SK-N-SH (cell line): Measurements from ENCODE around the gene SNED1. TPM values are rescaled to one million over a fixed set of nuclear protein-coding genes. Genes with fewer than 3 reads are reported as not detected.

Experiments used
- CTCF ChIA-PET: fragments of 300-600, 350-600 bp; formaldehyde crosslinking; extraction: SDS; loops from one replicate; lab custom pipeline; 2021; lab: Yijun Ruan, JAX
- POLR2A ChIA-PET: fragments of 350-600 bp; sonication (Branson Sonifier 250); formaldehyde crosslinking; extraction: SDS; loops from one replicate; lab custom pipeline; 2020; ENCODE audit warnings: antibody characterized with exemption, inconsistent platforms; lab: Yijun Ruan, JAX
- DNase-seq: peaks from one replicate; pipeline ENCODE4 v3.0.0; 2012
- H2AFZ ChIP-seq: fragments of 200-600 bp; sonication (generic); 2 replicates; pipeline ENCODE4 v1.8.1; 2016; ENCODE audit warnings: antibody characterized with exemption, mild to moderate bottlenecking, low read depth
- H3F3A ChIP-seq: fragments of 200-600 bp; sonication (generic); replicated peaks from 2 replicates; pipeline ENCODE3; 2016; ENCODE audit warnings: antibody characterized with exemption, mild to moderate bottlenecking; ENCODE audit not compliant: insufficient read depth
- H3K27ac ChIP-seq, 2 experiments: fragments of 200-500 bp in 1 of 2; fragments of 200-600 bp in 1 of 2; sonication (Bioruptor generic) in 1 of 2; sonication (generic), shearing (Covaris generic) in 1 of 2; 2 replicates each; pipeline versions ENCODE4 v1.5.1 to v1.6.1; 2014 to 2016; ENCODE audit warnings: low read depth in 2 of 2, inconsistent platforms in 1 of 2, low read length in 1 of 2, mild to moderate bottlenecking in 1 of 2, mixed read lengths in 1 of 2
- H3K27me3 ChIP-seq: fragments of 200-600 bp; sonication (generic), shearing (Covaris generic); 2 replicates; pipeline ENCODE4 v1.6.1; 2016; ENCODE audit warnings: mixed run types; ENCODE audit not compliant: insufficient read depth
- H3K36me3 ChIP-seq, 2 experiments: fragments of 200-500 bp in 1 of 2; fragments of 200-600 bp in 1 of 2; sonication (Bioruptor generic) in 1 of 2; sonication (generic) in 1 of 2; replicated peaks in 1 of 2; 2 replicates each; pipeline versions ENCODE3 to v1.5.1; 2014 to 2016; ENCODE audit warnings: low read length in 1 of 2, mild to moderate bottlenecking in 1 of 2; ENCODE audit not compliant: insufficient read depth in 2 of 2, control insufficient read depth in 1 of 2
- H3K4me1 ChIP-seq, 2 experiments: fragments of 200-500 bp in 1 of 2; fragments of 200-600 bp in 1 of 2; sonication (Bioruptor generic) in 1 of 2; sonication (generic), shearing (Covaris generic) in 1 of 2; 2 replicates each; pipeline versions ENCODE4 v1.5.1 to v1.6.1; 2014 to 2016; ENCODE audit warnings: low read depth in 1 of 2, low read length in 1 of 2, mixed run types in 1 of 2; ENCODE audit not compliant: insufficient read depth in 2 of 2, control insufficient read depth in 1 of 2
- H3K4me2 ChIP-seq: fragments of 200-600 bp; sonication (generic), shearing (Covaris generic); 2 replicates; pipeline ENCODE4 v1.6.1; 2017; ENCODE audit warnings: mixed run types
- H3K4me3 ChIP-seq, 2 experiments: fragments of 200-500 bp in 1 of 2; fragments of 200-600 bp in 1 of 2; sonication (Bioruptor generic) in 1 of 2; sonication (generic), shearing (Covaris generic) in 1 of 2; 2 replicates each; pipeline versions ENCODE4 v1.5.1 to v1.8.1; 2014 to 2016; ENCODE audit warnings: low read depth in 2 of 2, inconsistent platforms in 1 of 2, low read length in 1 of 2, mild to moderate bottlenecking in 1 of 2, mixed read lengths in 1 of 2, moderate library complexity in 1 of 2
- H3K79me2 ChIP-seq: fragments of 200-600 bp; sonication (generic); 2 replicates; pipeline ENCODE4 v1.8.1; 2017; ENCODE audit warnings: mild to moderate bottlenecking; ENCODE audit not compliant: insufficient read depth
- H3K9ac ChIP-seq: fragments of 200-600 bp; sonication (generic); 2 replicates; pipeline ENCODE4 v1.6.1; 2017; ENCODE audit warnings: mixed run types
- H3K9me2 ChIP-seq: fragments of 200-600 bp; sonication (generic); 2 replicates; pipeline ENCODE4 v1.6.1; 2017; ENCODE audit warnings: mixed run types
- H3K9me3 ChIP-seq: fragments of 200-600 bp; sonication (generic); 2 replicates; pipeline ENCODE4 v1.6.1; 2017; ENCODE audit warnings: mixed run types, mild to moderate bottlenecking, moderate library complexity
- H4K20me1 ChIP-seq: fragments of 200-600 bp; sonication (generic); 2 replicates; pipeline ENCODE4 v1.6.1; 2017; ENCODE audit warnings: mild to moderate bottlenecking, mixed run types; ENCODE audit not compliant: insufficient read depth
- CHD2 ChIP-seq: fragments of 150-350 bp; IDR thresholded peaks from 2 replicates; pipeline ENCODE4 v1.6.1; 2018; ENCODE audit warnings: low read length; ENCODE audit not compliant: partially characterized antibody
- FOXM1 ChIP-seq: IDR thresholded peaks from 2 replicates; pipeline ENCODE4 v1.4.0; 2012; ENCODE audit warnings: low read depth, mild to moderate bottlenecking
- GABPA ChIP-seq: IDR thresholded peaks from 2 replicates; pipeline ENCODE4 v1.4.0; 2012; ENCODE audit warnings: low read depth, mild to moderate bottlenecking
- GATA2 ChIP-seq: sonication (generic); formaldehyde crosslinking; IDR thresholded peaks from 2 replicates; pipeline ENCODE4 v1.5.0; 2020; ENCODE audit warnings: mild to moderate bottlenecking, missing genetic modification reagents
- JUND ChIP-seq: IDR thresholded peaks from 2 replicates; pipeline ENCODE4 v1.4.0; 2012
- MEF2A ChIP-seq: IDR thresholded peaks from 2 replicates; pipeline ENCODE4 v1.4.0; 2012; ENCODE audit warnings: low read depth, borderline replicate concordance
- MXI1 ChIP-seq: IDR thresholded peaks from 2 replicates; pipeline ENCODE4 v1.6.1; 2012; ENCODE audit warnings: mild to moderate bottlenecking, low read depth, low read length, improper control_type of control experiment
- NFIC ChIP-seq: IDR thresholded peaks from 2 replicates; pipeline ENCODE4 v1.4.0; 2012; ENCODE audit warnings: borderline replicate concordance
- POLR2AphosphoS5 ChIP-seq: IDR thresholded peaks from 2 replicates; pipeline ENCODE4 v1.6.1; 2012; ENCODE audit warnings: low read depth, low read length
- REST ChIP-seq: IDR thresholded peaks from 2 replicates; pipeline ENCODE4 v1.6.1; 2012; ENCODE audit warnings: mild to moderate bottlenecking, low read depth, low read length, moderate library complexity
- RFX5 ChIP-seq: IDR thresholded peaks from 2 replicates; pipeline ENCODE4 v1.6.1; 2012; ENCODE audit warnings: mild to moderate bottlenecking, improper control_type of control experiment, low read length
- RXRA ChIP-seq: IDR thresholded peaks from 2 replicates; pipeline ENCODE4 v1.4.0; 2012; ENCODE audit warnings: low read depth, mild to moderate bottlenecking, borderline replicate concordance
- SMC3 ChIP-seq: IDR thresholded peaks from 2 replicates; pipeline ENCODE4 v1.6.1; 2012; ENCODE audit warnings: low read depth, low read length, improper control_type of control experiment
- TEAD4 ChIP-seq: IDR thresholded peaks from 2 replicates; pipeline ENCODE4 v1.4.0; 2012; ENCODE audit warnings: mild to moderate bottlenecking, borderline replicate concordance; ENCODE audit not compliant: insufficient read depth
- USF2 ChIP-seq: fragments of 150-350 bp; IDR thresholded peaks from 2 replicates; pipeline ENCODE4 v1.6.1; 2017; ENCODE audit warnings: antibody characterized with exemption, low read length, low read depth, borderline replicate concordance
- YY1 ChIP-seq: IDR thresholded peaks from 2 replicates; pipeline ENCODE4 v1.4.0; 2012; ENCODE audit warnings: low read depth, mild to moderate bottlenecking
- WGBS: methylation state at CpG from one replicate; pipeline ENCODE4 v1.1.6; 2017; ENCODE audit warnings: low lambda C conversion rate; 5-methylcytosine and 5-hydroxymethylcytosine counted together
- polyA plus RNA-seq, 3 experiments: library from polyadenylated mRNA; depleted of rRNA; stranded (reverse); fragments of >200 nt; gene quantifications; 2 replicates each; pipeline ENCODE4 v1.2.3, GENCODE V29; 2012
- TF ChIP-seq, protein P1 (sequence below): IDR thresholded peaks from 2 replicates; pipeline ENCODE4 v1.4.0; 2012; ENCODE audit warnings: low read depth, borderline replicate concordance
- TF ChIP-seq, protein P2 (sequence below): fragments of 200-600 bp; sonication (generic); IDR thresholded peaks from 2 replicates; pipeline ENCODE4 v1.6.1; 2017; ENCODE audit warnings: antibody characterized with exemption, mild to moderate bottlenecking, moderate library complexity
- TF ChIP-seq, protein P3 (sequence below): IDR thresholded peaks from 2 replicates; pipeline ENCODE4 v1.4.0; 2012; ENCODE audit warnings: low read depth

The SNED1 gene
- polyA plus RNA-seq, 1 of the 3 experiments (the other 2 are of a cell fraction): 0.03 TPM

DNA sequence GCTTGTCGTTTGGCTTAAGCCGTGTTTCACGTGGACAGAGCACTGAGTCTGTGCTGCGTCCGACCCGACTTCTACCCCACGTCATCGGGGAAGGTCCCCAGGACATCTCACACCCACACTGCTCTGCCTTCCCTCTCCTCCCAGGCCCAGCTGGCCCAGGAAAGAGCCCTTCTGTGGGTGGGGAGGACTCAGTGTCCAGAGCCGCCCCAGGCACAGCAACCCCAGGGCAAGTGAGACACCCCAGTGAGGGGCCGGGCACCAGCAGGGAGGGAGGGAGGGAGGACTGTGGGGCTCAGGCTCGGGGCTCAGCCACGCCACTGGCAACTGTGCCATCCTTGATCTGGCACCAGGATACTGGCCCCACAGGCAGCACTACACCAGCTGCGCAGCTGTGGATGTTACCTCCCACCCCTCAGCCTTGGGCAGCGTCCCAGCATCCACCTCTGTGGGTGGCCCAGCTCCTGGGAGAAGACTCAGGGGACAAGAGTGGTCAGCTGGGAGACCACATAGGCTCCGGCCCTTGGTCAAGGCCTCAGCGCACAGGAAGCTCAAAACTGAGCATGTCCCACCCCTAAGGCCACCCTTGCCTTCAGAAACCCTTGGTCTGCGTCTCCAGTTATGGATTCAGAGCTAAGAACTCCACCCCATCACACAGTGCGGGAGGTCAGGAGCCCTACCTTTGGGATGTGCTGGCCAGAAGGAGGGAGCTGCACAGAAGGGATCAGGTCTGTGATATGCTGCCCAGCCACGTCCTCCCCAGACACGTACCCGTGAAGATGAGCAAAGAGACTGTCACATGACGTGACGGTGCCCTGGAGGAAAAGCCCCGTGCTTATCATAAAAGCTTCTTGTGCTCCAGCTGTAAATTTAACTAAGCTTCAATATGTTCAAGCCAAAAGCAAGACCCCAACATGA, 139.1 kb downstream of the SNED1 start:
- no peak for DNase-seq
- Histone ChIP-seq H3K4me3 (no peak overlapping the region), H4K20me1 (no peaks in the 10 kb centered on the region), H3F3A (no peaks in the 10 kb centered on the region), H3K27ac (no peak overlapping the region), H3K9ac (no peak overlapping the region), H3K27me3 (no peaks in the 10 kb centered on the region), H3K4me1 (no peaks in the 10 kb centered on the region), H2AFZ (no peak overlapping the region), H3K79me2 (no peaks in the 10 kb centered on the region), H3K9me3 (no peaks in the 10 kb centered on the region), H3K36me3 (no peaks in the 10 kb centered on the region), H3K4me2 (no peak overlapping the region), H3K9me2 (no peaks in the 10 kb centered on the region)
- TF ChIP-seq FOXM1 (no peak), POLR2AphosphoS5 (no peak), RFX5 (no peak), GATA2 (CRISPR knock-in tag) (no peak), YY1 (no peak), MEF2A (no peak), GABPA (no peak), CHD2 (no peak), SMC3 (no peak)
- 94% methylated on average over 16 of the region's 24 CpGs for WGBS
- POLR2A ChIA-PET: no interaction called here
- CTCF ChIA-PET: interaction anchor here (1.1 to 1.4 kb wide), 3 partner anchors 59 to 286 kb away, joined by 3 to 4 read pairs (median 3); no protein-coding TSS in a partner anchor

GRCh38 chr2:241138471-241138870, 140.1 kb downstream of the SNED1 start:
- Histone ChIP-seq H2AFZ (no peak overlapping the region), H3K9me3 (no peaks in the 10 kb centered on the region), H3K9me2 (no peaks in the 10 kb centered on the region), H3K27ac (no peak overlapping the region), H3K4me1 (no peaks in the 10 kb centered on the region), H3K36me3 (no peaks in the 10 kb centered on the region), H3K79me2 (no peaks in the 10 kb centered on the region), H3K4me3 (no peak overlapping the region), H3K4me2 (no peak overlapping the region), H3K27me3 (no peaks in the 10 kb centered on the region), H4K20me1 (no peaks in the 10 kb centered on the region), H3K9ac (no peak overlapping the region)
- CTCF ChIA-PET: interaction anchor here (1.1 kb wide), 1 partner anchor 78 kb away, joined by 3 read pairs; no protein-coding TSS in a partner anchor
- no peak for DNase-seq
- POLR2A ChIA-PET: no interaction called here
- 96% methylated on average over 16 of the region's 16 CpGs for WGBS
- TF ChIP-seq REST (no peak), TEAD4 (no peak), JUND (no peak), MXI1 (no peak), FOXM1 (no peak), NFIC (no peak), MEF2A (no peak), USF2 (no peak), GABPA (no peak), RXRA (no peak)
- TF ChIP-seq, protein P1, sequence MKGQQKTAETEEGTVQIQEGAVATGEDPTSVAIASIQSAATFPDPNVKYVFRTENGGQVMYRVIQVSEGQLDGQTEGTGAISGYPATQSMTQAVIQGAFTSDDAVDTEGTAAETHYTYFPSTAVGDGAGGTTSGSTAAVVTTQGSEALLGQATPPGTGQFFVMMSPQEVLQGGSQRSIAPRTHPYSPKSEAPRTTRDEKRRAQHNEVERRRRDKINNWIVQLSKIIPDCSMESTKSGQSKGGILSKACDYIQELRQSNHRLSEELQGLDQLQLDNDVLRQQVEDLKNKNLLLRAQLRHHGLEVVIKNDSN: no peak
- TF ChIP-seq, protein P2, sequence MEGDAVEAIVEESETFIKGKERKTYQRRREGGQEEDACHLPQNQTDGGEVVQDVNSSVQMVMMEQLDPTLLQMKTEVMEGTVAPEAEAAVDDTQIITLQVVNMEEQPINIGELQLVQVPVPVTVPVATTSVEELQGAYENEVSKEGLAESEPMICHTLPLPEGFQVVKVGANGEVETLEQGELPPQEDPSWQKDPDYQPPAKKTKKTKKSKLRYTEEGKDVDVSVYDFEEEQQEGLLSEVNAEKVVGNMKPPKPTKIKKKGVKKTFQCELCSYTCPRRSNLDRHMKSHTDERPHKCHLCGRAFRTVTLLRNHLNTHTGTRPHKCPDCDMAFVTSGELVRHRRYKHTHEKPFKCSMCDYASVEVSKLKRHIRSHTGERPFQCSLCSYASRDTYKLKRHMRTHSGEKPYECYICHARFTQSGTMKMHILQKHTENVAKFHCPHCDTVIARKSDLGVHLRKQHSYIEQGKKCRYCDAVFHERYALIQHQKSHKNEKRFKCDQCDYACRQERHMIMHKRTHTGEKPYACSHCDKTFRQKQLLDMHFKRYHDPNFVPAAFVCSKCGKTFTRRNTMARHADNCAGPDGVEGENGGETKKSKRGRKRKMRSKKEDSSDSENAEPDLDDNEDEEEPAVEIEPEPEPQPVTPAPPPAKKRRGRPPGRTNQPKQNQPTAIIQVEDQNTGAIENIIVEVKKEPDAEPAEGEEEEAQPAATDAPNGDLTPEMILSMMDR: no peak
- TF ChIP-seq, protein P3, sequence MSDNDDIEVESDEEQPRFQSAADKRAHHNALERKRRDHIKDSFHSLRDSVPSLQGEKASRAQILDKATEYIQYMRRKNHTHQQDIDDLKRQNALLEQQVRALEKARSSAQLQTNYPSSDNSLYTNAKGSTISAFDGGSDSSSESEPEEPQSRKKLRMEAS: no peak
- TF ChIP-seq, all 33 proteins: peak for 0
- H3F3A ChIP-seq: no peaks in the 10 kb centered on the region
